SK-N-SH (cell line): ENCODE results near the gene ARHGEF25. TPM values are rescaled to one million over a fixed set of nuclear protein-coding genes. Genes with fewer than 3 reads are reported as not detected.
"Not testable (repeated sequence)": the region's sequence is repeated elsewhere in the genome, so short reads cannot be mapped to it uniquely, and the experiment has no call there.

Source experiments
- CTCF ChIA-PET: fragments of 300-600, 350-600 bp; formaldehyde crosslinking; extraction: SDS; loops from one replicate; lab custom pipeline; 2021; lab: Yijun Ruan, JAX
- POLR2A ChIA-PET: fragments of 350-600 bp; sonication (Branson Sonifier 250); formaldehyde crosslinking; extraction: SDS; loops from one replicate; lab custom pipeline; 2020; ENCODE audit warnings: antibody characterized with exemption, inconsistent platforms; lab: Yijun Ruan, JAX
- DNase-seq: peaks from one replicate; pipeline ENCODE4 v3.0.0; 2012
- H2AFZ ChIP-seq: fragments of 200-600 bp; sonication (generic); 2 replicates; pipeline ENCODE4 v1.8.1; 2016; ENCODE audit warnings: antibody characterized with exemption, mild to moderate bottlenecking, low read depth
- H3F3A ChIP-seq: fragments of 200-600 bp; sonication (generic); replicated peaks from 2 replicates; pipeline ENCODE3; 2016; ENCODE audit warnings: antibody characterized with exemption, mild to moderate bottlenecking; ENCODE audit not compliant: insufficient read depth
- H3K27ac ChIP-seq, 2 experiments: fragments of 200-500 bp in 1 of 2; fragments of 200-600 bp in 1 of 2; sonication (Bioruptor generic) in 1 of 2; sonication (generic), shearing (Covaris generic) in 1 of 2; 2 replicates each; pipeline versions ENCODE4 v1.5.1 to v1.6.1; 2014 to 2016; ENCODE audit warnings: low read depth in 2 of 2, inconsistent platforms in 1 of 2, low read length in 1 of 2, mild to moderate bottlenecking in 1 of 2, mixed read lengths in 1 of 2
- H3K27me3 ChIP-seq: fragments of 200-600 bp; sonication (generic), shearing (Covaris generic); 2 replicates; pipeline ENCODE4 v1.6.1; 2016; ENCODE audit warnings: mixed run types; ENCODE audit not compliant: insufficient read depth
- H3K36me3 ChIP-seq, 2 experiments: fragments of 200-500 bp in 1 of 2; fragments of 200-600 bp in 1 of 2; sonication (Bioruptor generic) in 1 of 2; sonication (generic) in 1 of 2; replicated peaks in 1 of 2; 2 replicates each; pipeline versions ENCODE3 to v1.5.1; 2014 to 2016; ENCODE audit warnings: low read length in 1 of 2, mild to moderate bottlenecking in 1 of 2; ENCODE audit not compliant: insufficient read depth in 2 of 2, control insufficient read depth in 1 of 2
- H3K4me1 ChIP-seq, 2 experiments: fragments of 200-500 bp in 1 of 2; fragments of 200-600 bp in 1 of 2; sonication (Bioruptor generic) in 1 of 2; sonication (generic), shearing (Covaris generic) in 1 of 2; 2 replicates each; pipeline versions ENCODE4 v1.5.1 to v1.6.1; 2014 to 2016; ENCODE audit warnings: low read depth in 1 of 2, low read length in 1 of 2, mixed run types in 1 of 2; ENCODE audit not compliant: insufficient read depth in 2 of 2, control insufficient read depth in 1 of 2
- H3K4me2 ChIP-seq: fragments of 200-600 bp; sonication (generic), shearing (Covaris generic); 2 replicates; pipeline ENCODE4 v1.6.1; 2017; ENCODE audit warnings: mixed run types
- H3K4me3 ChIP-seq, 2 experiments: fragments of 200-500 bp in 1 of 2; fragments of 200-600 bp in 1 of 2; sonication (Bioruptor generic) in 1 of 2; sonication (generic), shearing (Covaris generic) in 1 of 2; 2 replicates each; pipeline versions ENCODE4 v1.5.1 to v1.8.1; 2014 to 2016; ENCODE audit warnings: low read depth in 2 of 2, inconsistent platforms in 1 of 2, low read length in 1 of 2, mild to moderate bottlenecking in 1 of 2, mixed read lengths in 1 of 2, moderate library complexity in 1 of 2
- H3K79me2 ChIP-seq: fragments of 200-600 bp; sonication (generic); 2 replicates; pipeline ENCODE4 v1.8.1; 2017; ENCODE audit warnings: mild to moderate bottlenecking; ENCODE audit not compliant: insufficient read depth
- H3K9ac ChIP-seq: fragments of 200-600 bp; sonication (generic); 2 replicates; pipeline ENCODE4 v1.6.1; 2017; ENCODE audit warnings: mixed run types
- H3K9me2 ChIP-seq: fragments of 200-600 bp; sonication (generic); 2 replicates; pipeline ENCODE4 v1.6.1; 2017; ENCODE audit warnings: mixed run types
- H3K9me3 ChIP-seq: fragments of 200-600 bp; sonication (generic); 2 replicates; pipeline ENCODE4 v1.6.1; 2017; ENCODE audit warnings: mixed run types, mild to moderate bottlenecking, moderate library complexity
- H4K20me1 ChIP-seq: fragments of 200-600 bp; sonication (generic); 2 replicates; pipeline ENCODE4 v1.6.1; 2017; ENCODE audit warnings: mild to moderate bottlenecking, mixed run types; ENCODE audit not compliant: insufficient read depth
- GATA2 ChIP-seq: sonication (generic); formaldehyde crosslinking; IDR thresholded peaks from 2 replicates; pipeline ENCODE4 v1.5.0; 2020; ENCODE audit warnings: mild to moderate bottlenecking, missing genetic modification reagents
- JUND ChIP-seq: IDR thresholded peaks from 2 replicates; pipeline ENCODE4 v1.4.0; 2012
- RXRA ChIP-seq: IDR thresholded peaks from 2 replicates; pipeline ENCODE4 v1.4.0; 2012; ENCODE audit warnings: low read depth, mild to moderate bottlenecking, borderline replicate concordance
- TEAD4 ChIP-seq: IDR thresholded peaks from 2 replicates; pipeline ENCODE4 v1.4.0; 2012; ENCODE audit warnings: mild to moderate bottlenecking, borderline replicate concordance; ENCODE audit not compliant: insufficient read depth
- USF1 ChIP-seq: IDR thresholded peaks from 2 replicates; pipeline ENCODE4 v1.4.0; 2012; ENCODE audit warnings: low read depth, borderline replicate concordance
- WGBS: methylation state at CpG from one replicate; pipeline ENCODE4 v1.1.6; 2017; ENCODE audit warnings: low lambda C conversion rate; 5-methylcytosine and 5-hydroxymethylcytosine counted together
- polyA plus RNA-seq, 3 experiments: library from polyadenylated mRNA; depleted of rRNA; stranded (reverse); fragments of >200 nt; gene quantifications; 2 replicates each; pipeline ENCODE4 v1.2.3, GENCODE V29; 2012
- TF ChIP-seq, protein P1 (sequence below): IDR thresholded peaks from 2 replicates; pipeline ENCODE4 v1.4.0; 2012; ENCODE audit warnings: low read depth, borderline replicate concordance
- TF ChIP-seq, protein P2 (sequence below): fragments of 200-600 bp; sonication (generic); IDR thresholded peaks from 2 replicates; pipeline ENCODE4 v1.6.1; 2017; ENCODE audit warnings: antibody characterized with exemption, mild to moderate bottlenecking, moderate library complexity

The ARHGEF25 gene
- polyA plus RNA-seq, 1 of the 3 experiments (the other 2 are of a cell fraction): 48.1 TPM

DNA sequence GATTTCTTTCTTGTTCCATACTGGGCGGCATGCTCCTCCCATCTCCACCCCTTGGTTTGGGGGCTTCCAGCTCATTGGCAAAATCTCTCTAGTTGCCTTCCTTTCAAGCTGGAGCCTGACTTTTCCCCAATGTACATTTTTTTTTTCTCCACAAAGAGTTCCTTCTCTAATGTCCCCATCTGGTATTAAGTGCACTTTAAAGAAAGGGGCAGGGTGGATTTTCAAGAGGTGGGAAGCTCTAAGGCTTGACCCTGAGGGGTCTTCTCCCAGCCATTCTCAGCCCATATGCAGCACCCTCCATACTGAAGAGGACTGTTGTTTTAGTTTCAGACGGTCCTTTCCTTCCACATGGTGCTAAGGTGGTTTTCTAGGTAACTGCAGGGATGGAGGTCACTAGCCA lies 26.1 kb upstream of the ARHGEF25 start (continued):
- TF ChIP-seq, protein P1, sequence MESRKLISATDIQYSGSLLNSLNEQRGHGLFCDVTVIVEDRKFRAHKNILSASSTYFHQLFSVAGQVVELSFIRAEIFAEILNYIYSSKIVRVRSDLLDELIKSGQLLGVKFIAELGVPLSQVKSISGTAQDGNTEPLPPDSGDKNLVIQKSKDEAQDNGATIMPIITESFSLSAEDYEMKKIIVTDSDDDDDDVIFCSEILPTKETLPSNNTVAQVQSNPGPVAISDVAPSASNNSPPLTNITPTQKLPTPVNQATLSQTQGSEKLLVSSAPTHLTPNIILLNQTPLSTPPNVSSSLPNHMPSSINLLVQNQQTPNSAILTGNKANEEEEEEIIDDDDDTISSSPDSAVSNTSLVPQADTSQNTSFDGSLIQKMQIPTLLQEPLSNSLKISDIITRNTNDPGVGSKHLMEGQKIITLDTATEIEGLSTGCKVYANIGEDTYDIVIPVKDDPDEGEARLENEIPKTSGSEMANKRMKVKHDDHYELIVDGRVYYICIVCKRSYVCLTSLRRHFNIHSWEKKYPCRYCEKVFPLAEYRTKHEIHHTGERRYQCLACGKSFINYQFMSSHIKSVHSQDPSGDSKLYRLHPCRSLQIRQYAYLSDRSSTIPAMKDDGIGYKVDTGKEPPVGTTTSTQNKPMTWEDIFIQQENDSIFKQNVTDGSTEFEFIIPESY: no peak
- TF ChIP-seq USF1: no peak

DNA sequence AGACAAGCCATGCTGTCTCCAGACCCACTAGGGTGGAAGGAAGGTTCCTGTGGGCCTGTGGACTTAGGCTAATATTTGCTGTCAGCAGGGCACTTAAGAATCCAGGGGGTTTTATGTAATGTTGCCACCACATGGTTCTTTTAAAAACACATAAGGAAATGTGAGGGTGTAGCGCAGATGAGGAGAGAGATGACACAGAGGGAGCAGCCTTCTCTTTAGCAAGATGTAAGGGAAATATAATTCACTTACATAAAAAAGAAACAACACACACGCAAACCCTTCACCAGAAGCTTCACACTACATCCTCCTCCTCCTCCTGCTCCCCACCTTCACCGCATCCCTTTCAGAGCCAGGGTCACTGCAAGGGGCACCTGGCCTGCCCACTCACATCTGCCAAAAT lies 25.1 kb upstream of the ARHGEF25 start:
- Histone ChIP-seq H4K20me1 (no peaks in the 10 kb centered on the region), H3K9me2 (no peaks in the 10 kb centered on the region), H3F3A (no peaks in the 10 kb centered on the region), H3K4me1 (peaks cover 0 to 5% of the 10 kb centered on the region in 2 experiments; a peak in 2 of 4 replicates), H3K9ac (no peak overlapping the region), H3K4me2 (no peak overlapping the region), H3K27me3 (no peaks in the 10 kb centered on the region), H3K36me3 (peaks cover 15 to 36% of the 10 kb centered on the region in 2 experiments), H3K4me3 (no peak overlapping the region), H3K9me3 (no peaks in the 10 kb centered on the region), H3K79me2 (no peaks in the 10 kb centered on the region), H2AFZ (no peak overlapping the region), H3K27ac (no peak overlapping the region)
- TF ChIP-seq USF1: no peak
- TF ChIP-seq JUND: no peak
- no peak for TF ChIP-seq TEAD4
- WGBS: 86% methylated on average over 3 of the region's 3 CpGs
- no peak for DNase-seq
- POLR2A ChIA-PET: no interaction called here
- CTCF ChIA-PET: interaction anchor here (0.8 to 7.6 kb wide), 9 partner anchors 15 to 151 kb away, joined by 3 to 298 read pairs (median 65); partner anchors contain the start of genes ARHGEF25, B4GALNT1 and DTX3

DNA sequence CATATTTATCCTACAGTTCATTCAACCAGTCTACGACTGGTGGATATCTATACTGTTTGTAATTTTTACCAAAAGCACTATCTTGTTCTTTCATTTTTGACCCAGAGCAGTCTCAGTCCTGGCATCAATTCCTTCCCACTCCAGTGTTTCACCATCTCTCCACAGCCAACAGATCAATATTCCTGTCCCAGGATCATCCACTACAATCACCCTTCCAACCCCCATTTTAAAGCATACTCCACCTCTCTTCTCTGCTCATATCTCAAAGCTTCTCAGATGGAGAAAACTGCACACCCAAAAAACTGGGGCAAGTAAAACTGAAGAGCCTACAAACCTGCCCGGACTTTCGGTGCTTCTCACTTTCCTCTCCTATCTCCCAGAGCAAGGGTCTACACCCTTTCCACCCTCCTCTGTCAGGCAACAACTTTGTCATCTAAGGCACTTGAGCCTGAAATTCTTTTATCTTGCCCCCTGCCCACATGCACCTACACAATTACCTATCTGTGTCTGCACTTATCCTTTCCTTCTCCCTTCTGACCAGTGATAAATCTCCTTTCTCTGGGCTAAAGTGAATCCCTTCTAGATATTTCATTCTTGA lies 24.3 kb upstream of the ARHGEF25 start:
- Histone ChIP-seq H4K20me1 (no peaks in the 10 kb centered on the region), H3F3A (peaks cover 3% of the 10 kb centered on the region), H3K9me2 (no peaks in the 10 kb centered on the region), H3K4me3 (no peak overlapping the region), H3K27me3 (no peaks in the 10 kb centered on the region), H3K4me2 (no peak overlapping the region), H3K36me3 (peaks cover 12 to 29% of the 10 kb centered on the region in 2 experiments), H3K27ac (no peak overlapping the region), H2AFZ (no peak overlapping the region), H3K79me2 (peaks cover 5% of the 10 kb centered on the region; the same call in 1 of the 2 replicates), H3K4me1 (peaks cover 2 to 9% of the 10 kb centered on the region in 2 experiments; a peak in 2 of 4 replicates), H3K9me3 (no peaks in the 10 kb centered on the region), H3K9ac (no peak overlapping the region)
- DNase-seq: no peak
- ChIA-PET CTCF (interaction anchor here (1.0 to 7.0 kb wide), 2 partner anchors 34 to 46 kb away, joined by 3 to 45 read pairs; partner anchors contain the start of gene B4GALNT1), POLR2A (no interaction called here)
- TF ChIP-seq RXRA (no peak), GATA2 (no peak)
- TF ChIP-seq, protein P2, sequence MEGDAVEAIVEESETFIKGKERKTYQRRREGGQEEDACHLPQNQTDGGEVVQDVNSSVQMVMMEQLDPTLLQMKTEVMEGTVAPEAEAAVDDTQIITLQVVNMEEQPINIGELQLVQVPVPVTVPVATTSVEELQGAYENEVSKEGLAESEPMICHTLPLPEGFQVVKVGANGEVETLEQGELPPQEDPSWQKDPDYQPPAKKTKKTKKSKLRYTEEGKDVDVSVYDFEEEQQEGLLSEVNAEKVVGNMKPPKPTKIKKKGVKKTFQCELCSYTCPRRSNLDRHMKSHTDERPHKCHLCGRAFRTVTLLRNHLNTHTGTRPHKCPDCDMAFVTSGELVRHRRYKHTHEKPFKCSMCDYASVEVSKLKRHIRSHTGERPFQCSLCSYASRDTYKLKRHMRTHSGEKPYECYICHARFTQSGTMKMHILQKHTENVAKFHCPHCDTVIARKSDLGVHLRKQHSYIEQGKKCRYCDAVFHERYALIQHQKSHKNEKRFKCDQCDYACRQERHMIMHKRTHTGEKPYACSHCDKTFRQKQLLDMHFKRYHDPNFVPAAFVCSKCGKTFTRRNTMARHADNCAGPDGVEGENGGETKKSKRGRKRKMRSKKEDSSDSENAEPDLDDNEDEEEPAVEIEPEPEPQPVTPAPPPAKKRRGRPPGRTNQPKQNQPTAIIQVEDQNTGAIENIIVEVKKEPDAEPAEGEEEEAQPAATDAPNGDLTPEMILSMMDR: no peak
- 83% methylated on average over 3 of the region's 3 CpGs for WGBS

DNA sequence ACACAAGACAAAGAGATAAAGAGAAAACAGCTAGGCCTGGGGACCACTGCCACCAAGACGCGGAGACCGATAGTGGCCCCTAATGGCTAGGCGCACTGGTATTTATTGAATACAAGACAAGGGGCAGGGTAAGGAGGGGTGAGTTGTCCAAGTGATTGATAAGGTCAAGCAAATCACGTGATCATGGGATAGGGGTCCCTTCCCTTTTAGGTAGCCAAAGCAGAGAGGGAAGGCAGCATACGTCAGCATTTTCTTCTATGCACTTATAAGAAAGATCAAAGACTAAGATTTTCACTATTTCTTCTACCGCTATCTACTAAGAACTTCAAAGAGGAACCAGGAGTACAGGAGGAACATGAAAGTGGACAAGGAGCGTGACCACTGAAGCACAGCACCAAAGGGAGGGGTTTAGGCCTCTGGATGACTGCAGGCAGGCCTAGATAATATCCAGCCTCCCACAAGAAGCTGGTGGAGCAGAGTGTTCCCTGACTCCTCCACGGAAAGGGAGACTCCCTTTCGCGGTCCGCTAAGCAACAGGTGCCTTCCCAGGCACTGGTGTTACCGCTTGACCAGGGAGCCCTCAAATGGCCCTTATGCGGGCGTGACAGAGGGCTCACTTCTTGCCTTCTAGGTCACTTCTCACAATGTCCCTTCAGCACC lies 22.2 kb upstream of the ARHGEF25 start:
- WGBS: 91% methylated on average over 15 of the region's 15 CpGs

More for the DNA sequence above, 22.2 kb upstream of the ARHGEF25 start:
- CTCF ChIA-PET: interaction anchor here (1.4 to 7.0 kb wide), 2 partner anchors 32 to 38 kb away, joined by 3 to 45 read pairs; no protein-coding TSS in a partner anchor
- H2AFZ ChIP-seq, H3K79me2 ChIP-seq, H3K9me3 ChIP-seq, H3K9me2 ChIP-seq, POLR2A ChIA-PET, H3K27ac ChIP-seq, H3K27me3 ChIP-seq, H3K4me3 ChIP-seq, H3F3A ChIP-seq, DNase-seq, H4K20me1 ChIP-seq, H3K4me2 ChIP-seq, H3K9ac ChIP-seq: not testable (repeated sequence)
- Histone ChIP-seq H3K4me1 (peaks cover 8 to 14% of the 10 kb centered on the region in 2 experiments; a peak in 2 of 4 replicates), H3K36me3 (peaks cover 0 to 21% of the 10 kb centered on the region in 2 experiments)
